H9 (cell line): ENCODE measurements around the gene OR9K2. TPM values are rescaled to one million over a fixed set of nuclear protein-coding genes. Genes with fewer than 3 reads are reported as not detected.
A peak's percentile ranks its signal among the peaks of the same experiment; 100 is the strongest.

Experiments used
- DNase-seq: peaks from one replicate; pipeline ENCODE4 v3.0.0-alpha.2; 2017
- H2AFZ ChIP-seq: one replicate; pipeline ENCODE4 v1.6.1; 2013; ENCODE audit warnings: mild to moderate bottlenecking, low read length, control low read depth, moderate library complexity
- H2AK5ac ChIP-seq: 2 replicates; pipeline ENCODE4 v1.6.1; 2013; ENCODE audit warnings: low read length, control low read depth, mixed read lengths; ENCODE audit not compliant: insufficient read length
- H2BK120ac ChIP-seq: one replicate; pipeline ENCODE4 v1.6.1; 2013; ENCODE audit warnings: low read depth, mild to moderate bottlenecking, low read length, control low read depth, inconsistent platforms; ENCODE audit not compliant: poor library complexity, severe bottlenecking
- H2BK12ac ChIP-seq: 2 replicates; pipeline ENCODE4 v1.6.1; 2013; ENCODE audit warnings: low read length, control low read depth, mixed read lengths, low read depth; ENCODE audit not compliant: insufficient read length
- H2BK15ac ChIP-seq: 2 replicates; pipeline ENCODE4 v1.6.1; 2013; ENCODE audit warnings: low read depth, low read length, control low read depth
- H2BK20ac ChIP-seq: one replicate; pipeline ENCODE4 v1.6.1; 2013; ENCODE audit warnings: low read depth, mild to moderate bottlenecking, low read length, control low read depth, inconsistent platforms; ENCODE audit not compliant: poor library complexity, severe bottlenecking
- H2BK5ac ChIP-seq: 2 replicates; pipeline ENCODE4 v1.6.1; 2013; ENCODE audit warnings: low read length, control low read depth, mixed read lengths; ENCODE audit not compliant: insufficient read length
- H3K14ac ChIP-seq: 2 replicates; pipeline ENCODE4 v1.6.1; 2013; ENCODE audit warnings: low read length, control low read depth; ENCODE audit not compliant: insufficient read depth
- H3K18ac ChIP-seq: 2 replicates; pipeline ENCODE4 v1.6.1; 2013; ENCODE audit warnings: low read depth, mild to moderate bottlenecking, mixed read lengths, low read length, control low read depth; ENCODE audit not compliant: insufficient read length
- H3K23ac ChIP-seq: 2 replicates; pipeline ENCODE4 v1.6.1; 2013; ENCODE audit warnings: low read length, control low read depth, mixed read lengths, low read depth; ENCODE audit not compliant: insufficient read length
- H3K23me2 ChIP-seq: 2 replicates; pipeline ENCODE4 v1.6.1; 2013; ENCODE audit warnings: low read depth, mild to moderate bottlenecking, mixed read lengths, low read length, control low read depth; ENCODE audit not compliant: insufficient read length, poor library complexity, severe bottlenecking
- H3K27ac ChIP-seq: 2 replicates; pipeline ENCODE4 v1.5.1; 2013; ENCODE audit warnings: low read length, control low read depth, mixed read lengths, low read depth; ENCODE audit not compliant: insufficient read length
- H3K27me3 ChIP-seq: 2 replicates; pipeline ENCODE4 v1.6.1; 2013; ENCODE audit warnings: low read length, control low read depth, inconsistent platforms; ENCODE audit not compliant: insufficient read depth
- H3K4ac ChIP-seq: 2 replicates; pipeline ENCODE4 v1.6.1; 2013; ENCODE audit warnings: low read depth, mild to moderate bottlenecking, control low read depth, inconsistent platforms, low read length, moderate library complexity
- H3K4me1 ChIP-seq: 2 replicates; pipeline ENCODE4 v1.6.1; 2013; ENCODE audit warnings: low read length, control low read depth, inconsistent platforms; ENCODE audit not compliant: insufficient read depth
- H3K4me2 ChIP-seq: 2 replicates; pipeline ENCODE4 v1.6.1; 2013; ENCODE audit warnings: low read length, control low read depth, mixed read lengths; ENCODE audit not compliant: insufficient read length, insufficient read depth
- H3K56ac ChIP-seq: 2 replicates; pipeline ENCODE4 v1.6.1; 2013; ENCODE audit warnings: low read depth, mild to moderate bottlenecking, mixed read lengths, low read length, control low read depth; ENCODE audit not compliant: insufficient read length
- H3K79me1 ChIP-seq: 2 replicates; pipeline ENCODE4 v1.6.1; 2013; ENCODE audit warnings: low read depth, mild to moderate bottlenecking, moderate library complexity, low read length, control low read depth, inconsistent platforms; ENCODE audit not compliant: insufficient read depth, poor library complexity, severe bottlenecking
- H3K79me2 ChIP-seq: 2 replicates; pipeline ENCODE4 v1.6.1; 2013; ENCODE audit warnings: low read length, control low read depth, inconsistent platforms; ENCODE audit not compliant: insufficient read depth
- H3K9ac ChIP-seq: 2 replicates; pipeline ENCODE4 v1.6.1; 2013; ENCODE audit warnings: low read length, control low read depth, mixed read lengths; ENCODE audit not compliant: insufficient read length; ENCODE audit errors: extremely low read depth
- H3K9me3 ChIP-seq: one replicate; pipeline ENCODE4 v1.6.1; 2013; ENCODE audit warnings: low read depth, low read length, inconsistent platforms; ENCODE audit not compliant: control insufficient read depth
- H3T11ph ChIP-seq: one replicate; pipeline ENCODE4 v1.6.1; 2013; ENCODE audit warnings: mild to moderate bottlenecking, low read length, control low read depth, inconsistent platforms
- H4K20me1 ChIP-seq: one replicate; pipeline ENCODE4 v1.6.1; 2013; ENCODE audit not compliant: control insufficient read depth, insufficient read length, insufficient read depth
- H4K5ac ChIP-seq: 2 replicates; pipeline ENCODE4 v1.6.1; 2013; ENCODE audit warnings: low read depth, mild to moderate bottlenecking, mixed read lengths, low read length, control low read depth; ENCODE audit not compliant: insufficient read length
- H4K8ac ChIP-seq: replicated peaks from 2 replicates; pipeline ENCODE4 v1.6.1; 2013; ENCODE audit warnings: low read length, control low read depth, mixed read lengths, low read depth; ENCODE audit not compliant: insufficient read length
- H4K91ac ChIP-seq: 2 replicates; pipeline ENCODE4 v1.6.1; 2013; ENCODE audit warnings: low read depth, mild to moderate bottlenecking, moderate library complexity, mixed read lengths, low read length, control low read depth; ENCODE audit not compliant: insufficient read length
- H3K27ac Mint-ChIP-seq, 3 experiments: 2 replicates in 2 of 3; 3 replicates in 1 of 3; pipeline ENCODE4 v1.8.0; 2020 to 2021; ENCODE audit warnings: mixed read lengths in 3 of 3, mild to moderate bottlenecking in 1 of 3, moderate library complexity in 1 of 3
- H3K27me3 Mint-ChIP-seq: 2 replicates; pipeline ENCODE4 v1.8.0; 2021; ENCODE audit warnings: low read depth, mild to moderate bottlenecking, moderate library complexity, mixed read lengths
- H3K36me3 Mint-ChIP-seq, 3 experiments: 2 replicates in 2 of 3; 3 replicates in 1 of 3; pipeline ENCODE4 v1.8.0; 2020 to 2021; ENCODE audit warnings: low read depth in 3 of 3, mixed read lengths in 3 of 3; ENCODE audit not compliant: insufficient read depth in 1 of 3
- H3K4me1 Mint-ChIP-seq, 2 experiments: 2 replicates each; pipeline ENCODE4 v1.8.0; 2020; ENCODE audit warnings: mixed read lengths in 2 of 2
- H3K4me3 Mint-ChIP-seq, 2 experiments: 2 replicates in 1 of 2; 3 replicates in 1 of 2; pipeline ENCODE4 v1.8.0; 2020 to 2021; ENCODE audit warnings: mild to moderate bottlenecking in 2 of 2, mixed read lengths in 2 of 2, moderate library complexity in 1 of 2
- H3K9me3 Mint-ChIP-seq, 2 experiments: 2 replicates in 1 of 2; 3 replicates in 1 of 2; pipeline ENCODE4 v1.8.0; 2020; ENCODE audit warnings: mild to moderate bottlenecking in 2 of 2, mixed read lengths in 2 of 2, moderate library complexity in 1 of 2
- WGBS: extraction: QIAGEN DNeasy Blood & Tissue Kit; methylation state at CpG from one replicate; pipeline ENCODE4 v1.1.7; 2013; ENCODE audit warnings: missing lambda C conversion rate, low lambda C conversion rate, mixed read lengths; ENCODE audit not compliant: insufficient read length; ENCODE audit errors: extremely low coverage; 5-methylcytosine and 5-hydroxymethylcytosine counted together
- total RNA-seq: library from RNA; stranded (reverse); gene quantifications from 2 replicates; pipeline ENCODE4 v1.2.1, GENCODE V29; 2021
- TF ChIP-seq, protein P1 (sequence below): fragments of 200-600 bp; sonication (generic); conservative IDR thresholded peaks from 3 replicates; pipeline ENCODE4 v1.8.0; 2021; ENCODE audit warnings: antibody characterized with exemption, mild to moderate bottlenecking

Gene OR9K2
- total RNA-seq, 1 experiment from 2014 or later, result not detected

DNA sequence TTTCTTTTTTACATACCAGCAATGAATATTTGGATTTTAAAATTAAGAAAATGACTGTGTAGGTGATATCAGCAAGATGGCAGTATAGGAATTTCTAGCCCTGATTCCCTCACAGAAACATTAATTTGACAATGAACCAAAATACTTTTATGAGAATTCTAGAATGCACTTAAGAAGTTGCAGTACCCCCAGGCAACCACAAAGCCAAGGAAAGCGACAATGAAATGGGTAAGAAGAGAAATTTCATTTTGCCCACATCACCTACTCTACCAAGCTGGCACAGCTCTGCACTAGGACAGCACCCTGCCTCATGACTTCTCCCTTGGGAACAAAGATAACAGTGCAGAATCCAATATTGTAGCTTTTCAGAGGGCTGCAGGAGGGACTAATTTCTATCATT lies 6.6 kb downstream of the OR9K2 start:
- Histone ChIP-seq H3K23ac (no peak overlapping the region), H3K18ac (no peak overlapping the region), H4K8ac (no peak overlapping the region), H3K56ac (no peak overlapping the region), H3K9ac (no peak overlapping the region), H3K9me3 (no peaks in the 10 kb centered on the region), H2BK20ac (no peak overlapping the region), H3K23me2 (no peaks in the 10 kb centered on the region), H4K5ac (no peak overlapping the region), H3K4me1 (no peaks in the 10 kb centered on the region), H3K27ac (no peak overlapping the region), H2AK5ac (no peak overlapping the region), H3T11ph (no peak overlapping the region), H3K4ac (no peak overlapping the region), H3K14ac (no peak overlapping the region), H3K4me2 (no peak overlapping the region), H3K79me1 (no peaks in the 10 kb centered on the region), H2BK12ac (no peak overlapping the region), H3K79me2 (no peaks in the 10 kb centered on the region), H2AFZ (no peak overlapping the region), H2BK120ac (no peak overlapping the region), H3K27me3 (no peaks in the 10 kb centered on the region), H4K20me1 (no peaks in the 10 kb centered on the region), H2BK15ac (no peak overlapping the region), H4K91ac (no peak overlapping the region), H2BK5ac (no peak overlapping the region)
- peaks cover 11% of the 10 kb centered on the region for H3K27me3 Mint-ChIP-seq
- no peak overlapping the region for H3K27ac Mint-ChIP-seq
- no CpG with 5 or more reads among the region's 1 CpG for WGBS
- TF ChIP-seq, protein P1, sequence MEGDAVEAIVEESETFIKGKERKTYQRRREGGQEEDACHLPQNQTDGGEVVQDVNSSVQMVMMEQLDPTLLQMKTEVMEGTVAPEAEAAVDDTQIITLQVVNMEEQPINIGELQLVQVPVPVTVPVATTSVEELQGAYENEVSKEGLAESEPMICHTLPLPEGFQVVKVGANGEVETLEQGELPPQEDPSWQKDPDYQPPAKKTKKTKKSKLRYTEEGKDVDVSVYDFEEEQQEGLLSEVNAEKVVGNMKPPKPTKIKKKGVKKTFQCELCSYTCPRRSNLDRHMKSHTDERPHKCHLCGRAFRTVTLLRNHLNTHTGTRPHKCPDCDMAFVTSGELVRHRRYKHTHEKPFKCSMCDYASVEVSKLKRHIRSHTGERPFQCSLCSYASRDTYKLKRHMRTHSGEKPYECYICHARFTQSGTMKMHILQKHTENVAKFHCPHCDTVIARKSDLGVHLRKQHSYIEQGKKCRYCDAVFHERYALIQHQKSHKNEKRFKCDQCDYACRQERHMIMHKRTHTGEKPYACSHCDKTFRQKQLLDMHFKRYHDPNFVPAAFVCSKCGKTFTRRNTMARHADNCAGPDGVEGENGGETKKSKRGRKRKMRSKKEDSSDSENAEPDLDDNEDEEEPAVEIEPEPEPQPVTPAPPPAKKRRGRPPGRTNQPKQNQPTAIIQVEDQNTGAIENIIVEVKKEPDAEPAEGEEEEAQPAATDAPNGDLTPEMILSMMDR, result peak; percentile 37
- H3K4me1 Mint-ChIP-seq, result no peaks in the 10 kb centered on the region
- DNase-seq, result no peak
- H3K4me3 Mint-ChIP-seq, result no peak overlapping the region
- H3K36me3 Mint-ChIP-seq, result no peaks in the 10 kb centered on the region
- H3K9me3 Mint-ChIP-seq, result no peaks in the 10 kb centered on the region
